ENCODE data around the gene CRMP1.

The CRMP1 gene

DNA sequence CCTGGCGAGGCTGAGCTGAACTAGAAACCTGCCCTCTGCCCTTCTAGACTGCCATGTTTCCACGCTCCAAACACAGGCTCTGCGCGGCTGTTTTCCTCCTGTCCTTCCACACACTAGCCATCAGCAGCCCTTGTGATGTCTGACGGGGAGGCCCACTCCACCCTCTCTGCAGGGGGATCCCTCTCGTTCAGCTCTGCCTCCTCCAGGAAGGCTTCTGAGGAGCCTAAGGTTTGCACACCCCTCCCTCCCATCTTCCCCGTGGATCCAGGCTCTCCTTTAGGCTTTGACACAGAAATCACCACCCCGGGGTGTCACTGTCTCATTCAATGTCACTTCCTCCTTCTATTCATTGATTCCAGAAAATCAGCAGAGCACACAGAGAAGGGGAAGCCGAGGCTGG is 38.6 kb upstream of the CRMP1 start:
- TF ChIP-seq, protein P1, sequence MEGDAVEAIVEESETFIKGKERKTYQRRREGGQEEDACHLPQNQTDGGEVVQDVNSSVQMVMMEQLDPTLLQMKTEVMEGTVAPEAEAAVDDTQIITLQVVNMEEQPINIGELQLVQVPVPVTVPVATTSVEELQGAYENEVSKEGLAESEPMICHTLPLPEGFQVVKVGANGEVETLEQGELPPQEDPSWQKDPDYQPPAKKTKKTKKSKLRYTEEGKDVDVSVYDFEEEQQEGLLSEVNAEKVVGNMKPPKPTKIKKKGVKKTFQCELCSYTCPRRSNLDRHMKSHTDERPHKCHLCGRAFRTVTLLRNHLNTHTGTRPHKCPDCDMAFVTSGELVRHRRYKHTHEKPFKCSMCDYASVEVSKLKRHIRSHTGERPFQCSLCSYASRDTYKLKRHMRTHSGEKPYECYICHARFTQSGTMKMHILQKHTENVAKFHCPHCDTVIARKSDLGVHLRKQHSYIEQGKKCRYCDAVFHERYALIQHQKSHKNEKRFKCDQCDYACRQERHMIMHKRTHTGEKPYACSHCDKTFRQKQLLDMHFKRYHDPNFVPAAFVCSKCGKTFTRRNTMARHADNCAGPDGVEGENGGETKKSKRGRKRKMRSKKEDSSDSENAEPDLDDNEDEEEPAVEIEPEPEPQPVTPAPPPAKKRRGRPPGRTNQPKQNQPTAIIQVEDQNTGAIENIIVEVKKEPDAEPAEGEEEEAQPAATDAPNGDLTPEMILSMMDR (IDR thresholded peaks at IDR 0.05; ENCODE audit: insufficient read depth, missing control alignments): no peak
- FAIRE-seq (no peak), DNase-seq (ENCODE audit: insufficient read length, low spot score) (no peak)

- FAIRE-seq (no peak), DNase-seq (ENCODE audit: insufficient read length, low spot score) (no peak)
- TF ChIP-seq, protein P1 (IDR thresholded peaks at IDR 0.05; ENCODE audit: insufficient read depth, missing control alignments): no peak
Observed at GRCh38 chr4:5930876-5931275, 38.0 kb upstream of the CRMP1 start.

- FAIRE-seq (no peak), DNase-seq (ENCODE audit: insufficient read length, low spot score) (no peak)
- TF ChIP-seq, protein P1 (IDR thresholded peaks at IDR 0.05; ENCODE audit: insufficient read depth, missing control alignments): no peak
Observed at GRCh38 chr4:5930456-5930855, 37.6 kb upstream of the CRMP1 start.

DNA sequence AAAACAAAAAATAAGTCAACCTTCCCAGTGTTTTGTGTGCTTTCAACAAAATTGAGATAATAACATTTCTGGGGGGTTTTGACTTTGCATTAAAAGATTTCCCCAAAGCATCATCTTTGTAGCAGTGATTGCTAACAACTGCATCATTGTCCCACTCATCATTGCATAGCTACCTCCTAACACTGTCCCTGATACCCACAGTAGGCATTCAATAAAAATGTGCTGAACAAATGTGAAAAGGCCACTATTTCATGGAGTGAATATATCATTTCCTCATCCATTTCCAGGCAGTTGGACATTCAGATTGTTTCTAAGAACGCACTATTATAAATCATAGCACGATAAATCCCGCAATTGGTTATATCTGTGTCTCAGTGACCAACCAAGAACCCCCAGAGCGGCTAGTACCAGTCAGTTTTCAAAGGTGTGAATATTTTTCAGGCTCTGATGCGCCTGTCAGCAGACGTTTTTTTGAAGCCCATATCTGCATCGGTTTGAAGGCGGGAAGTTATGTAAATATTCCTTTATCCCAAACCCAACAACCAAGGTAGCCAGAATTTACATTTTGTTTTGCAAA is 36.0 kb upstream of the CRMP1 start:
- TF ChIP-seq, protein P1 (IDR thresholded peaks at IDR 0.05; ENCODE audit: insufficient read depth, missing control alignments): no peak
- FAIRE-seq: no peak
- DNase-seq (ENCODE audit: insufficient read length, low spot score): no peak

GRCh38 chr4:5928274-5928673 is 35.4 kb upstream of the CRMP1 start:
- TF ChIP-seq, protein P1 (IDR thresholded peaks at IDR 0.05; ENCODE audit: insufficient read depth, missing control alignments): no peak
- DNase-seq (ENCODE audit: insufficient read length, low spot score) (no peak), FAIRE-seq (no peak)

DNA sequence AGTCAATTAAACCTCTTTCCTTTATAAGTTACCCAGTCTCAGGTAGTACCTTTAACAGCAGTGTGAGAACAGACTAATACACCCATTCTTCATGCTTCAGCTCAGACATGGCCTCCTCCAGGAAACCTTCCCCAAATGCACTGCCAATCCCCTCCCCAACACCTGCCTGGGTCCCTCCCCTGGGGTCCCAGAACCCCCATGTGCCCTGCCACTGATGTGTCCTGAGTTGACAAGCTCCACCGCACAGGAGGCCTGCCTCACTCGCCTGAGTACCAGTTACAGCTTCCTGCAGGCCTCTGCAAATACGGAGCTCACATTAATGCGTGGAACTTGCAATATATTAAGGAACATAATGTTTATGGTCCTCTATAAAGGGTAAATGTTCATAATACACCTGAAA is 34.9 kb upstream of the CRMP1 start:
- DNase-seq (ENCODE audit: insufficient read length, low spot score) (no peak), FAIRE-seq (no peak)
- TF ChIP-seq, protein P1 (IDR thresholded peaks at IDR 0.05; ENCODE audit: insufficient read depth, missing control alignments): no peak

DNA sequence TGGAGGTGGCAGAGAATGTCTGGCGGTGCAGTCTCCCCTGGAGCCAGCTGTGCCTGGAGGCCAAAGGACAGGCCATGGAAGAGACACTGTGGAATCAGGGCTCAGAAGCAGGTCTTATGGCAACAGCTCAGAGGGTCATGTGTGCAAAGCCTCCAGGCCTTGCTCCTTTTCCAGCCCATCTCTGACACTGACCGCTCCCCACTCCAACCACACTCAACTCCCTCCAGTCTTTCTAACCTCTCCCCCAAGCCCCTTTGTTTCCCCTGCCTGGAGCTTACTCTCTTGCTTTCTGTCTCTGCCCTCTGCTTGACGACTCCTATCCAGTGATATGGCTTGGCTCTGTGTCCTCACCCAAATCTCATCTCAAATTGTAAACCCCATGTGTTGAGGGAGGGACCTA is 34.2 kb upstream of the CRMP1 start:
- no peak for DNase-seq (ENCODE audit: insufficient read length, low spot score)
- FAIRE-seq: no peak
- TF ChIP-seq, protein P1 (IDR thresholded peaks at IDR 0.05; ENCODE audit: insufficient read depth, missing control alignments): no peak

Measured in D721Med (cell line).